ENCODE measurements around the gene CPLANE2. TPM values are rescaled to one million over a fixed set of nuclear protein-coding genes. Genes with fewer than 3 reads are reported as not detected.

CPLANE2 gene
- total and polyA plus RNA-seq, 10 donors, result 2.1 to 7.6 (median 5.3) TPM

- no peaks in the 10 kb centered on the region for H3K9me3 ChIP-seq
- DNase-seq, result no peak
- H3K36me3 ChIP-seq, result peaks cover 0 to 51% (median 8%) of the 10 kb centered on the region in 6 donors
- no peak overlapping the region for H3K27ac ChIP-seq
- H3K4me3 ChIP-seq, result no peak overlapping the region
- intact Hi-C loops (cut with DNase I; ENCODE audit: low total_unique reads), result no loop called here
- peaks cover 6 to 22% (median 16%) of the 10 kb centered on the region in 6 donors for H3K4me1 ChIP-seq
- H3K27me3 ChIP-seq (replicated peaks in 1 of 7), result no peaks in the 10 kb centered on the region
- 89 to 95% (median 93%) methylated on average over 19 to 24 of the region's 24 CpGs for WGBS, 5 donors
- no peak for TF ChIP-seq POLR2A (IDR thresholded peaks at IDR 0.05)
- TF ChIP-seq POLR2AphosphoS5 (IDR thresholded peaks at IDR 0.05), result no peak
- no peak for TF ChIP-seq CTCF (IDR thresholded peaks at IDR 0.05 in 8 of 11, conservative IDR thresholded peaks at IDR 0.05 in 3 of 11)
Measured at GRCh38 chr1:16202281-16203210, 34.4 kb downstream of the CPLANE2 start.

DNA sequence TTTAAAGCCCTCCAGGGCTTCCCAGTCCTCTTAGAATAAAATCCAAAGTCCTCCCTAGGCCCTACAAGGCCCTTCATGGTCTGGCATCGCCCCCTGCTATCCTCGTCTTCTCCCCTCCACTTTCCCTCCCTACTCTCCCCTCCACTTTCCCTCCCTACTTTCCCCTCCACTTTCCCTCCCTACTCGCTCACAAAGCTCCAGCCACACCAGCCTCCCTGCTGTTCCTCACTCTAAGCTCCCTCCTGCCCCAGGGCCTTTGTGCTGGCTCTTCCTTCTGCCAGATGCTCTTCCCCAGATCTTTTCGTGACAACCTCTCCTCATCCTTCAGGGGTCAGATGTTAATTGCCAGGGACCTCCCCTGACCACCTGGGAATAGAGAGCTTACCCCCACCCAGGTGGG, 37.3 kb downstream of the CPLANE2 start:
- no peak overlapping the region for H3K27ac ChIP-seq
- H3K9me3 ChIP-seq, result no peaks in the 10 kb centered on the region
- intact Hi-C loops (cut with DNase I; ENCODE audit: low total_unique reads), result no loop called here
- H3K27me3 ChIP-seq (replicated peaks in 1 of 7), result no peaks in the 10 kb centered on the region
- H3K4me1 ChIP-seq, result no peaks in the 10 kb centered on the region
- DNase-seq, result no peak
- peaks cover 0 to 46% (median 8%) of the 10 kb centered on the region in 6 donors for H3K36me3 ChIP-seq
- 91 to 94% (median 92%) methylated on average over 4 of the region's 4 CpGs for WGBS, 5 donors
- no peak overlapping the region for H3K4me3 ChIP-seq
- no peak for TF ChIP-seq POLR2AphosphoS5 (IDR thresholded peaks at IDR 0.05)
- TF ChIP-seq POLR2A (IDR thresholded peaks at IDR 0.05), result no peak
- no peak for TF ChIP-seq CTCF (IDR thresholded peaks at IDR 0.05 in 8 of 11, conservative IDR thresholded peaks at IDR 0.05 in 3 of 11)

GRCh38 chr1:16199157-16199501, 37.9 kb downstream of the CPLANE2 start:
- H3K9me3 ChIP-seq, result no peaks in the 10 kb centered on the region
- no peaks in the 10 kb centered on the region for H3K4me1 ChIP-seq
- DNase-seq, result no peak
- intact Hi-C loops (cut with DNase I; ENCODE audit: low total_unique reads), result no loop called here
- WGBS, 5 donors, result 36 to 70% (median 40%) methylated on average over 1 of the region's 1 CpG
- H3K4me3 ChIP-seq, result no peak overlapping the region
- H3K27ac ChIP-seq, result no peak overlapping the region
- peaks cover 0 to 41% (median 8%) of the 10 kb centered on the region in 6 donors for H3K36me3 ChIP-seq
- H3K27me3 ChIP-seq (replicated peaks in 1 of 7), result no peaks in the 10 kb centered on the region
- TF ChIP-seq POLR2A (IDR thresholded peaks at IDR 0.05) (no peak), CTCF (IDR thresholded peaks at IDR 0.05 in 8 of 11, conservative IDR thresholded peaks at IDR 0.05 in 3 of 11) (no peak), POLR2AphosphoS5 (IDR thresholded peaks at IDR 0.05) (no peak)

- intact Hi-C loops (cut with DNase I; ENCODE audit: low total_unique reads), result no loop called here
- WGBS, 5 donors, result 91 to 100% (median 93%) methylated on average over 7 to 8 of the region's 8 CpGs
- Histone ChIP-seq H3K4me1 (no peaks in the 10 kb centered on the region), H3K36me3 (peaks cover 0 to 39% (median 8%) of the 10 kb centered on the region in 6 donors), H3K27me3 (replicated peaks in 1 of 7) (no peaks in the 10 kb centered on the region), H3K27ac (no peak overlapping the region), H3K9me3 (no peaks in the 10 kb centered on the region), H3K4me3 (no peak overlapping the region)
- DNase-seq, result no peak
- TF ChIP-seq POLR2A (IDR thresholded peaks at IDR 0.05) (no peak), POLR2AphosphoS5 (IDR thresholded peaks at IDR 0.05) (no peak), CTCF (IDR thresholded peaks at IDR 0.05 in 8 of 11, conservative IDR thresholded peaks at IDR 0.05 in 3 of 11) (no peak)
Measured at GRCh38 chr1:16198444-16199156, 38.4 kb downstream of the CPLANE2 start.

All from spleen (tissue), 11 donors.